PFSK-1 (cell line): ENCODE measurements around the gene GPR155.

ENCODE experiments used
- POLR2AphosphoS5 ChIP-seq: IDR thresholded peaks from 2 replicates; pipeline ENCODE4 v1.6.1; 2012; ENCODE audit warnings: low read depth, mild to moderate bottlenecking, control low read depth, low read length, moderate library complexity
- SIN3A ChIP-seq: IDR thresholded peaks from 2 replicates; pipeline ENCODE4 v1.6.1; 2012; ENCODE audit warnings: mild to moderate bottlenecking, low read length, moderate library complexity, borderline replicate concordance; ENCODE audit not compliant: insufficient read depth

DNA sequence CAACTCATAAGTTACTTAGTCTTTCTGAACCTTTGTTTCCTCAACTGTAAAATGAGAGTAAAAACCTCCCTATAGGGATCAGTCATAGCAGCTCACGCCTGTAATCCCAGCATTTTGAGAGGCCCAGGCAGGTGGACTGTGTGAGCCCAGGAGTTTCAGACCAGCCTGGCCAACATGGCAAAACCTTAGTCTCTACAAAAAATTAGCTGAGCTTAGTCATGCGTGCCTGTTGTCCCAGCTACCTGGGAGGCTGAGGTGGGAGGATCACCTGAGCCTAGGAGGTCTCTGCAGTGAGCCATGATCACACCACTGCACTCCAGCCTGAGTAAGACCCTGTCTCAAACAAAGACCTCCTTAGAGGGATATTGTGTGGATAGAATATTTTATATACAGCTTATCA is 2.3 kb downstream of the GPR155 start:
- TF ChIP-seq POLR2AphosphoS5 = no peak
- TF ChIP-seq SIN3A = no peak
